Activated CD4-positive, alpha-beta T cell treated with anti-CD3 and anti-CD28 coated beads, Interleukin-2, amount 50 U/mL, for 16 hours (primary cell): ENCODE results near the gene AGPS.
"Not testable (repeated sequence)": the region's sequence is repeated elsewhere in the genome, so short reads cannot be mapped to it uniquely, and the experiment has no call there.

Source experiments
- DNase-seq: peaks from one replicate; pipeline ENCODE4 v3.0.0-alpha.2; 2020

AGPS gene

DNA sequence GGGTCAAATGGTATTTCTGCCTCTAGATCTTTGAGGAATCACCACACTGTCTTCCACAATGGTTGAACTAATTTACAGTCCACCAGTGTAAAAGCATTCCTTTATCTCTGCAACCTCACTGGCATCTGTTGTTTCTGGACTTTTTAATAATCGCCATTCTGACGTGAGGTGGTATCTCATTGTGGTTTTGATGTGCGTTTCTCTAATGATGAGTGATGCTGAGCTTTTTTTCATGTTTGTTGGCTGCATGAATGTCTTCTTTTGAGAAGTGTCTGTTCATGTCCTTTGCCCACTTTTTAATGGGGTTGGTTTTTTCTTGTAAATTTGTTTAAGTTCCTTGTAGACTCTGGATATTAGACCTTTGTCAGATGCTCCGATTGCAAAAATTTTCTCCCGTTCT lies 32.0 kb downstream of the AGPS start:
- DNase-seq, result not testable (repeated sequence)

DNA sequence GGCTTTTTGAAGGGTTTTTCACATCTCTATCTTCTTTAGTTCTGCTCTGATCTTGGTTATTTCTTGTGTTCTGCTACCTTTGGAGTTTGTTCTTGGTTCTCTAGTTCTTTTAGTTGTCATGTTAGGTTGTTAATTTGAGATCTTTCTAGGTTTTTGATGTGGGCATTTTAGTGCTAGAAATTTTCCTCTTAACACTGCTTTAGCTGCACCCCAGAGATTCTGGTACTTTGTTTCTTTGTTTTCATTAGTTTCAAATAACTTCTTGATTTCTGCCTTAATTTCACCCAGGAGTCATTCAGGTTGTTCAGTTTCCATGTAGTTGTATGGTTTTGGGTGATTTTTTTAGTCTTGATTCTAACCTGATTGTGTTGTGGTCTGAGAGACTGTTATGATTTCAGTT lies 34.7 kb downstream of the AGPS start:
- no peak for DNase-seq

DNA sequence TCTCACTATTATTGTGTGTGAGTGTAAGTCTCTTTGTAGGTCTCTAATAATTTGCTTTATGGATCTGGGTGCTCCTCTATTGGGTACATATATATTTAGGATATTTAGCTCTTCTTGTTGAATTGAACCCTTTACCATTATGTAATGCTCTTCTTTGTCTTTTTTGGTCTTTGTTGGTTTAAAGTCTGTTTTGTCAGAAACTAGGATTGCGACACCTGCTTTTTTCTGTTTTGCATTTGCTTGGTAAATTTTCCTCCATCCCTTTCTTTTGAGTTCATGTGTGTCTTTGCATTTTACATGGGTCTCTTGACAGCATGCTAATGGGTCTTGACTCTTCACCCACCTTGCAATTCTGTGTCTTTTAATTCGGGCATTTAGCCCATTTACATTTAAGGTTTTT lies 35.4 kb downstream of the AGPS start:
- DNase-seq, result not testable (repeated sequence)

DNA sequence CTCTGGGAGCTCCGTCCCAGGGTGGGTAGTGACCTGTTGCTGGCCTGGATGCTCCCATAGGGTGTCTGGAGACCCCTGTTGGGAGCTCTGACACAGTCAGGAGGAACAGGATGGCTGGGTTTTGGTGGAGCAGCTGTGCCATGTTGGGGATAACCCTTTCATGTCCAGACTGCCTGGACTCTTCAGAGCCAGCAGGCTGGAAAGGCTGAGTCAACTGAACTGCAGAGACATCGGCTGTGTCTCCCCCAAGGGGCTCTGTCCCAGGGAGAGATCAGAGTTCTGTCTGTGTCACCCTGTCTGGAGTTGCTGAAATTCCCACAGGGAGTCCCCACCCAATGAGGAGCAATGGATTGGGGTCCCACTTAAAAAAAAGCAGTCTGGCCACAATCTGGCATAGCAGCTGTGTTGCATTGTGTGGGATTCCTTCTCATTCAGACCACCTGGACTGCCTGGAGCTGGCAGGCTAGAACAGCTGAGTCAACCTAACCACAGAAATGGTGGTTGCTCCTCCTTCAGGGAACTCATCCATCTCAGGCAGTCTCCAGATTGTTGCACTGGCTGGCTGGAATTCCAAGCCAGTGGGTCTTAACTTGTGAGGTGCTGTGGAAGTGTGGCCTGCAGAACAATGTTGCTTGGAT lies 37.2 kb downstream of the AGPS start:
- DNase-seq, result no peak

DNA sequence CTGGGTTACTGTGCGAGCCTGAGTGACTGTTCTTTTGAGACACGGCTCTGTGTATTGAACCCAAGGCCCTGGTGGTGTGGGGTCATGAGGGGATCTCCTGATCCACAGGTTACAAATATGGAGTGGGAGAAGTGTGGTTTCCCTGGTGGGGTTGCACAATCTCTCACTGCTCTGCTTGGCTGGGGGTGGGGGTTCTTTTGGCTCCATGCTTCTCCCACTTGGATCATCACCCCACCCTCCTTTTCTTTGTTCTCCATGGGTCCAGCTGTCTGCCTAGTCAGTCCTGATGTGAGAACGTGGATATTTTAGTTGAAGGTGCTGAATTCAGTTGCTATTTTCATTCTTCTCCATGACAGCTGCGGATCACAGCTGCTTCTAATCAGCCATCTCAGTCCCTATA lies 37.8 kb downstream of the AGPS start:
- DNase-seq, result no peak

DNA sequence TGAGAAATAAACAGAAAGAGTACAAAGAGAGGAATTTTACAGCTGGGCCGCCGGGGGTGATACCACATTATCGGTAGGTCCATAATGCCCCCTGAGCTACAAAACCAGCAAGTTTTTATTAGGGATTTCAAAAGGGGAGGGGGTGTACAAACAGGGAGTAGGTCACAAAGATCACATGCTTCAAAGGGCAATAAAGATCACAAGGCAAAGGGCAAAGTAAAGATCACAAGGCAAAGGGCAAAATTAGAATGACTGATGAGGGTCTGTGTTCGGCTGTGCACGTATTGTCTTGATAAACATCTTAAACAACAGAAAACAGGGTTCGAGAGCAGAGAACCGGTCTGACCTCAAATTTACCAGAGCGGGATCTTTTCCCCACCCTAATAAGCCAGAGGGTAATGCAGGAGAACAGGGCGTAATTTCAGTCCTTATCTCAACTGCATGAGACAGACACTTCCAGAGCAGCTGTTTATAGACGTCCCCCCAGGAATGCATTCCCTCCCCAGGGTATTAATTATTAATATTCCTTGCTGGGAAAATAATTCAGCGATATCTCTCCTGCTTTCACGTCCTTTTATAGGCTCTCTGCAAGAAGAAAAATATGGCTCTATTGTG lies 38.6 kb downstream of the AGPS start:
- DNase-seq, result not testable (repeated sequence)

DNA sequence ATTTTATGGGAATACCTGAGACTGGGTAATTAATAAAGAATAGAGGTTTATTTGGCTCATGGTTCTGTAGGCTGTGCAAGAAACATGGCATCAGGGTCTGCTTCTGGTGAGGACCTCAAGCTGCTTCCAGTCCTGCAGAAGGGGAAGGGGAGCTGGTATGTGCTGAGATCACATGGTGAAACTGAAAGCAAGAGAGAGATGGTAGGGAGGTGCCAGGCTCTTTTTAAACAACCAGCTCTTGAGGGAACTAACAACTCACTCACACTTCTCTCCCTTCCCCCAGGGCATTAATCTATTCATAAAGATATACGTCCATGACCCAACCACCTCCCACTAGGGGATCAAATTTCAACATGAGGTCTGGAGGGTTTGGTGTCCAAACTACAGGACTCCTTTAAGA lies 40.1 kb downstream of the AGPS start:
- no peak for DNase-seq

DNA sequence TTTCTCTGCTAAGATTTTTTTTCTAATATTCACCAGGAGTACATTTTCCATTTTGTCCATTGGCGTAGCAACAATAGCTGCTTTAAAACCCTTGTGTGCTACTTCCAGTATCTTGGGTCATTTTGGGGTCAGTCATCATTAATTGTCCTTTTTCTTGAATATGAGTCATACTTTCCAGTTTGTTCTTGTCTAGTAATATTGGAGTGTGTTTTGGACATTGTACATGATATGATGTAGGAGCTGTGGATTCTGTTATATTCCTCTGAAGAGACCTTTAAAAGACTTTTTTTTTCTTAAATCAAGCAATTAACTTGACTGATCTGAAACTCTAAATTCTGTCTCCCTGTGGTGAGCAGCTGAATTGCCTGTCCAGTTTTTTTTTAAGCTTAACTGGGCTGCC lies 40.8 kb downstream of the AGPS start:
- DNase-seq, result no peak

DNA sequence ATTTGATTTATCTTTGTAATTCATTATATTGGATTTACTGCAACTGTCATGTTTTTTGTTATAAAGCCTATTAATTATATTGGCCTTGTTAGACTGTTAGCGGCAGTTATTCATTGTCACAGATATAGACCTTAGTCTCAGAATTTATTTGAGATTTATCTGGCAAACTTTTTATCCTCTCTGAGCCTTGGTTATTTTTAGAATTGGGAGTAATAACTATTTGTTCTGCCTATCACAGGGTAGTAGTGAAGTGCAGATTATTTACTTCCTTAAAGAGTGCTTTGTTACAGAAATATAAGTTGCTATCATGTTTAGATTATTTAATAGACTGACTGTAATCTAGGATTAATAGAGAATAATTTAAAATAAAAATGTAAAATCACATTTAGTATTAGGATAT lies 41.9 kb downstream of the AGPS start:
- DNase-seq, result no peak

DNA sequence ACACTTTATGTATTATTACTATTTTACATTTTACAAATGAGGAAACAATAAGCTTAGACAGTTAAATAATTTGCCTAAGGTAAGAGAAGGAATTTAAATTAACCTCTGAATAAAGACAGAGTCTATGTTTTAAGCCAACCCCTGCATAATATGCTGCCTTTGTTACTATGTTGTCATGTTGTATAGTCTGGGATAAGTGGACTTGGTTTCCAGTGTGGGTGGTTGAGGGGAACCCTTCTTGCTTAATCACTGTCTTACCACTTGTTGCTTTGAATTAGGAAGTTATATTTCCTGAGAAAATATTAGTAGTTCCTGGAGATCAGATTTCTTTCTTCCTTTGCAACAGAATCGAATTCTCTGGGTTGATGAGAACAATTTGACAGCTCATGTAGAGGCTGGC lies 52.6 kb downstream of the AGPS start:
- no peak for DNase-seq

DNA sequence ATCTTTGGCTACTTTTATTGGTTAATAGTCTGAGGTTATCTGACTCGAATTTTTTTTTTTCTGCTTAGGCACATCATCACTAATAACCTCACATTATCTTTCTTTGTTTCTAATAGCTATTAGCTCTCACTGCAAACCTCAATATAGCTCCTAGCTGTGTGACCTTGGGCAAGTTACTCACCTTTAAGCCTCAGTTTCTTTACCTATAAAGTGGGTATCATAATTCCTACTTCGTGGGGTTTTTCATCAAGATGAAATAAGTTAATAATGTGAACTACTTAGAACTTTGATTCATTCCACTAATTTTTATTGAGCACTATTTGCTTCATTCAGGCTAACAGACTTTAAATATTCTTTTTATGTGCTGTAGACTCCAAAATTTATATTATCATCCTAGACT lies 55.5 kb downstream of the AGPS start:
- no peak for DNase-seq

DNA sequence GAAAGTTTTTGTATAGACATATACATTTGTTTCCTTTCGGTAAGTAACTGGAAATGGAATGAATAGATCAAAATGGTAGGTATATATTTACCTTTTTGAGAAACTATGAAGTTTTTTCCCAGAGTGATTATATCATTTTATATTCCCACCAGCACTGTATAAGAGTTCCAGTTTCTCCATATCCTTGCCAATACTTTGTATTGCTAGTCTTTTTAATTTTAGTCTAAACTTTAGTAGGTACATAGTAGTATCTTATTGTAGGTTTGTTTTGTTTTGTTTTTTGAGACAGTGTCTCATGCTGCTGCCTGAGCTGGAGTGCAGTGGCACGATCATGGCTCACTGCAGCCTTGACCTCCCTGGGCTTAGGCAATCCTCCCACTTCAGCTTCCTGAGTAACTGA lies 56.6 kb downstream of the AGPS start:
- DNase-seq, result no peak

DNA sequence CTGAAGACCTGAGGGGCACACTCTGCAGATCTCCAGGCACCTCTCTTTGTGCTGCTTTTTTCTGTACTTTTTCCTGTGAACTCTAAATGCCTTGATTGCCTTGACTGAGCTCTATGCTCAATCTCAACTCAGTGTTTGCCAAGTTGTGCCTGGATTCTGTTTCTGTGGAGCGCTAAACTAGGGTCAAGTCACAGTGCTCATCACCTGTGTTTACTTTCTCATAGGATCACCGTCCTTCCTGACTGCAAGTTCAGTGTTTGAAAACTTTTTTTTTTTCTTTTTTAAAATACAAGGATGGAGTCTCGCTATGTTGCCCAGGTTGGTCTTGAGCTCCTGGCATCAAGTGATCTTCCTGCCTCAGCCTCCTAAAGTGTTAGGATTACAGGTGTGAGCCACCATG lies 62.6 kb downstream of the AGPS start:
- no peak for DNase-seq

DNA sequence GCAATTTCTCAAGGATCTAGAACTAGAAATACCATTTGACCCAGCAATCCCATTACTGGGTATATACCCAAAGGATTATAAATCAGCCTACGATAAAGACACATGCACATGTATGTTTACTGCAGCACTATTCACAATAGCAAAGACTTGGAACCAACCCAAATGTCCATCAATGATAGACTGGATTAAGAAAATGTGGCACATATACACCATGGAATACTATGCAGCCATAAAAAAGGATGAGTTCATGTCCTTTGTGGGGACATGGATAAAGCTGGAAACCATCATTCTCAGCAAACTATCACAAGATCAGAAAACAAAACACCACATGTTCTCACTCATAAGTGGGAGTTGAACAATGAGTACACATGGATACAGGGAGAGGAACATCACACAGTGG lies 67.2 kb downstream of the AGPS start:
- not testable (repeated sequence) for DNase-seq

DNA sequence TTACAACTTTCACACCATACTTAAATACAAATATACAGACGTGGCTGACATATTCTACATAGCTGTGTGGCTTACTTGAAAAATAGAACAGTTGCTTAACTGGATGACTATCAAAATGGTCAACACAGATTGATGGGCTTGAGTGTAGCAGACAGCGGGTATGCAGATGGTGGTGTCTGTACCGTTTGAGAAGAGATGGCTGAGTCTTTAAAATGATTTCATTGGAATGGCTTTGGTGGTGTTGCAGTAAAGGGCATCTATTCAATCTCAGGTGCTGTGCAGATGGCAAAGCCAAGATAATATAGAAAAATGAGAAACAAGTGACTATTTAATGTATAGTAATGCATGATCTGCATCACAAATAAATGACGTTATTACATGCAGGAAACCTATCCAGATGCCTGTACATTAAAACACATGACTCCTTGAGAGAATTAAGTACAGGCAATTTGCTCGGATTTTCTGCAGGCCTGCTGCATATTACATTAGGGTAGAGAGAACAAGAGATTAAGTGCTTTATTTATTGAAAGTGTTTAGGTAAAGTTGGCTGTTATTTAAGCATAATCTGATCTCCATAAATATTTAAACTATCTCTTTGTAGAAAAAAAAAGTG lies 68.5 kb downstream of the AGPS start:
- no peak for DNase-seq

DNA sequence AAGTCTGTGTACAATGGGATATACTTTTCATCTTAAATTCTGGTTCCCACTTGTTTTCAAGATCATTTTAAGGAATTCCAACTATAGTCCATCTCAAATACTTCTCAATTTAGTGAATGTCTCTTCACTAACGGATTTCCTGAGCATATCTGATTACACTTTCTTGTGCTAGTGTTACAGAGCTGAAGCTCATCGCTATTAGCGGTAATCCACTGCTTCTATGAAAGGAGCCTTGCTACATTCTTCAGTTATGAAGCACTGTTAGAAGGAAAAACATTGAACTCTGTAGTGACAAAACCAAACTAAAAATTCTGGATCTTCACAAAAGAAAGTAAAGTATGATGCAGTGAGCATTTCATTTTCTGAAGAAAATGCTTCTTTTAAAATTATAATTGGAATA lies 72.0 kb downstream of the AGPS start:
- DNase-seq, result no peak

DNA sequence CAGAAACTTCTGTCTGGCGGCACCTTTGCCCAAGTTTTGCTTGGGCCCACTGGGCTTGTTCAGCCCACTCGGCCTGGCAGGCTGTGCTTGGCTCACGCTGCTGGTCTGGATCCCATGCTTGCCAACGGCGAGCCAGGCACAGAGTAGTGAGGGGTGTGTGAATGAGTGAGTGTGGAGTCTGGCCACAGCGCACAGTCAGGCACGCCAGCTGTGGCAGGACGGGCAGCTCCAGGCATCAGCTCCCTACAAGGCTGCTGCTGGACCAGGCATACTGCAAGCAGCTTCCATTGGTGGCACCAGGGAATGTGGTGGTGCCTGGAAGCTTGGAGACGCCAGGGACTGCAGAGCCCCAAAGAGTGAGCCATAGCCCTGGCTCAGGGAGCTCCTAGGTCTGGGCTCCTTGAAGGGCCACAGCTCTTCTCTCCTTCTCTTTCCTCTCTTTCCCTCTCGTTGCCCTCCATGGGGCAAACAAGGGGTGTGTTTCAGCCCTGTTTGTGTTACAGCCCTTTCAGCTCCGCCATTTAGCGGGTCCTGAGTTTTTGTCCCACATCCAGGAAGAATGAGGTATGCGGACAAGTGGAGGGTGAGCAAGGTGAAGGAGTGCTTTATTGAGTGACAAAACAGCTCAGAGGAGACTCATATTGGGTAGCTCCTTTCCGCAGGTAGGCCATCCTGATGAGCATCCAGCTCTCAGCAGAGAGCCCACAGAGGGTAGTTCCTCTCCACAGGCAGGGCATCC lies 73.0 kb downstream of the AGPS start:
- DNase-seq, result no peak

DNA sequence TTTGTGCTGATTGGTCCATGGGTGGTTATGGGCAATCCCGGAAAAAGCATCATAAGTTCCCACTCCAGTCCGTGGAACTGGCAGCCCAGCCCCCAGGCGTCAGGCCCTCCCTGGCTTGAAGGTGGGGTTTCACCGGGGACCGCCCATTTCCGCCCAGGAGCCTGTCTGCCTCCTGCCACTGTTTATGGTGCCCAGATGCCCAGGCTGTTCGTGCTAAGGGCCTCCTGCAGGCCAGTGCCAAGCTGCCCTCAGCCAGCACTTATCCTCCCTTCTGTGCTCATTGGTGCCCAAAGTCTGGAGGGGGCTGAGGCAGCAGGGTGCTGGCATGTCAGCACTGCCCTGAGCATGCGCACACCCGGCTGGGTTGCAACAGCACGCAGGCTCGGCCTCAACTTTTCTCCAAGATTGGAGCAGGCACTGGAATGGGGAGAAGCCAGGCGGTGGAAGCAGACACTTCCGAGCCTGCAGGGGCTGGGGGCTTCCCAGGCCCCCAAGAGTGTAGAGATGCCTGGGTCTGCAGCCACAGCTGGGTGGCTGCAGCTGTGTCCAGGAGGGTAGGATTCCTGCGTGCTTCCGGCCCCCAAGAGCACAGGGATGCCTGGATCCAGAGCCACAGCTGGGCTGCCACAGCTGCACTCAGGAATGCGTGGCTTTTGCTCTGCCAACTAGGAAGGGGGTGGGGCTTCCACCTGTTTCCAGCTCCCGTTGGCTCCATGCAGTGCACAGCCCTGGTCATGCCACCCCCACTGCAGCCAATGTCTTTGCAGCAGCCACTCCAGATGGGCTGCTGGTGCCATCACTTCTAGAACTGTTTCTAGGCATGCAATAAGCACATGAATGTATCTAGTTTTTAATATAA lies 74.0 kb downstream of the AGPS start:
- no peak for DNase-seq

DNA sequence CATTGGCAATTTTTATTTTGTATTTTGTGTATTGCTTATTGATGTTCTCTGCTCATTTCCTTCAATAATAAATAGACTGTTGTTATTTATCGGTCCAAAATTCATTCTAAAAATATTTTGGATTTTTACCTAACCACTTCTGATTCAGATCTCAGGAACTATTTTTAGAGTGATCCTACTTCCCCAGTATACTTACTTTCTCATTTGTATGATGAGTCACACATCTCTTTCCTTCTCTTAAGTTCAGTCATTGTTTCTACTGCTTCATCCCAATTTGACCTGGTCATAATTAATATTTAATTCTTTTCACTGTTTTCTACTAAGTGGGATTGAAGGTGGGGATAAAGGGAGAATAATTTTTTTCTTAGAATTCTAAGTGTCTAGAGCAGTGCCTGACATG lies 75.1 kb downstream of the AGPS start:
- no peak for DNase-seq

DNA sequence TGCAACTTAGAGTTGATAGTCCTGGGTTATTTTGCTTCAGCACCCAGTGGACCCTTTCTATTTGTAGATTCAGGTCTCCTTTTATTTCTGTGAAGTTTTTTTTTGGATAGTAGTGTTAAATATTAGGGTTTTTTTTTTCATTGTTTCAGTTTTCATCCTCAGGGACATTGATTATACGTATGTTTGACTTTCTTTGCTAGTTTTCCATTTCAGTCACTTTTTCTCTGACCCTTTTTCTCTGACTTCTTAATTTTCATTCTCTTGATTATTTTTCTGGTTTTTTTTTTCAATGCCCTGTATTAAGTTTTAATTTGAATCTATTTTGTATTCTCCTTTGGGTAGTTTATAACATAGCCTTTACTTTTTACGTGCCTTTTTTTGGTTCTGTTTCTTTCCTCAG lies 79.4 kb downstream of the AGPS start:
- DNase-seq, result no peak

DNA sequence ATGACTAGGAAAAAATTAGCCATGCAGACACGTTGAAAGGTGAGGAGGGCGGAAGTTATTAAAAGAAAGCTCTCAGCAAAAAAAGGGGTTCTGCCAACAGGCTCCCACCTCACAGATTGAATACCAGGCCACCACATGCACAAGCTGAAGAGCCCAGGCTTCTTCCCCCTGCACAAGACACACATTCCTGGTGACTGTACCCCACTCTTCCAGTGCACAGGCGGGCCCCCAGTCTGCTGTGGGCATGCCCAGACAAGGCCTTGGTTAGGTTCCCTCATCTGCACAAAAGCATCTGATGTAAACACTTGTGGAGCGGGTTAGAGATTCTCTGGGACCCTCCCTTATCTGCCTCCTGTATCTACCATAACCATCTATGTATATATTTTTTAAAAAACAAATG lies 81.7 kb downstream of the AGPS start:
- DNase-seq, result no peak

DNA sequence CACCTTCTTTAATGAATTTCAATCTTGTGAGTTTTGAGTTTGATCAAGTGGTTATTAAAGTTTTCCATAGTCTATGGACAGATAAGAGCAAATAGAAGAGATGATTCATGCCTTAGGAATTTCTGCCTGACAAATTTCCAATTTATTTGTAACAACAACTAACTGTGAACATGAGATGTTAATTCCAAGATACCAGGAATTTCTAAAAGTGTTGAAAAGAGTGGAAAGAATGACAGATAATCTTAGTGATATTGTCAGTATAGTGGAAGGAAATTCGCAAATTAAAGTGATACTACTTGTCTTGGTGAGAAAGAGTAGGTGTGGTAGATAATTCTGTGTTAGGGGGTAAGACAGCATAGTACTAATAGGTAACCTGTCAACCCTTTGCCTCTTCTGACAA lies 82.4 kb downstream of the AGPS start:
- no peak for DNase-seq

DNA sequence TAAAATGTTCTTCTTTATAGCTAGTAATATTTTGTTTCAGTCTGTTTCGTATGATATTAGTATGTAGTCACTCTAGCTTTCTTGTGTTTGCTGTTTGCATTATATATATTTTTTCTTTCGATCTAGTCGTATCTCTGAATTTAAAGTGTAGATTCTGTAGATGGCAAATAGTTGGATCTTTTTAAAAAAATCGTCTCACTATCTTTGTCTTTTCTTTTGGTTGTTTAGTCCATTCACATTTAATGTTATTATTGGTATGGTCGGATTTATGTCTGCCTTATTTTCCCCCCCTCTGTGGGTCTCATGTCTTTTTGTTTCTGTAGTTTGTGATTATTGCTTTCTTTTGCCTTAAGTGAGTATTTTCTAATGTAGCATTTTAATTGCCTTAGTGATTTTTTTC lies 84.3 kb downstream of the AGPS start:
- DNase-seq, result no peak
